ENCODE measurements around the gene PCDHGA6. TPM values are rescaled to one million over a fixed set of nuclear protein-coding genes. Genes with fewer than 3 reads are reported as not detected.

Gene PCDHGA6
- total and polyA plus RNA-seq, 2 of the 8 experiments (the other 6 are each of a cell fraction or from before 2014, with no cell fraction given) = 1.4 to 2.0 TPM

GRCh38 chr5:141351591-141351990 lies 22.1 kb upstream of the PCDHGA6 start:
- H3K18ac ChIP-seq (ENCODE audit: extremely low read depth, low read length) = no peak overlapping the region

More at GRCh38 chr5:141351591-141351990, 22.1 kb upstream of the PCDHGA6 start:
- no peaks in the 10 kb centered on the region for H3K79me2 ChIP-seq (ENCODE audit: control insufficient read depth in 1 of 2, insufficient read depth in 2 of 2, low read length in 2 of 2)
- H2BK15ac ChIP-seq (ENCODE audit: low read length) = no peak overlapping the region
- no peaks in the 10 kb centered on the region for H4K20me1 ChIP-seq (replicated peaks in 1 of 2; ENCODE audit: control insufficient read depth in 1 of 2, insufficient read depth in 2 of 2, low read length in 2 of 2)
- H3K23ac ChIP-seq (ENCODE audit: insufficient read length) = no peak overlapping the region
- TF ChIP-seq PHF8 (conservative IDR thresholded peaks at IDR 0.05; ENCODE audit: low read depth, low read length) = no peak
- TF ChIP-seq CTBP2 (IDR thresholded peaks at IDR 0.05; ENCODE audit: borderline replicate concordance, insufficient read depth, insufficient read length, low read length) = no peak
- no peak for TF ChIP-seq JUND (IDR thresholded peaks at IDR 0.05; ENCODE audit: low read length)
- no peak for TF ChIP-seq BACH1 (IDR thresholded peaks at IDR 0.05; ENCODE audit: low read length)
- no peak for TF ChIP-seq ZNF274 (IDR thresholded peaks at IDR 0.05; ENCODE audit: borderline replicate concordance, extremely low read depth, low read length)
- no peak for TF ChIP-seq RBBP5 (IDR thresholded peaks at IDR 0.05; ENCODE audit: borderline replicate concordance, low read depth, low read length)
- TF ChIP-seq SIN3A (conservative IDR thresholded peaks at IDR 0.05 in 1 of 2, IDR thresholded peaks at IDR 0.05 in 1 of 2; ENCODE audit: low read depth in 1 of 2, low read length in 2 of 2) = no peak
- no peak for TF ChIP-seq KDM5A (IDR thresholded peaks at IDR 0.05; ENCODE audit: low read length)
- no peak for TF ChIP-seq CEBPB (IDR thresholded peaks at IDR 0.05; ENCODE audit: low read depth, low read length)
- no peak for TF ChIP-seq JUN (IDR thresholded peaks at IDR 0.05; ENCODE audit: low read depth, low read length)
- no peak for TF ChIP-seq NRF1 (IDR thresholded peaks at IDR 0.05; ENCODE audit: low read depth, low read length)
- no peak for TF ChIP-seq POLR2AphosphoS5 (IDR thresholded peaks at IDR 0.05; ENCODE audit: low read depth, low read length)
- TF ChIP-seq SIRT6 (IDR thresholded peaks at IDR 0.05; ENCODE audit: low read length) = no peak
- no peak for FAIRE-seq
- H3K9me3 ChIP-seq (ENCODE audit: insufficient read depth in 2 of 2, low read depth in 1 of 2, low read length in 1 of 2) = peaks cover 33 to 34% of the 10 kb centered on the region in 2 experiments
- POLR2A ChIA-PET (ENCODE audit: partially characterized antibody) = interaction anchor here (2.1 kb wide), 1 partner anchor 23 kb away, joined by 6 read pairs; no protein-coding TSS in a partner anchor
- H3K27me3 ChIP-seq (replicated peaks in 1 of 4; ENCODE audit: control insufficient read depth in 3 of 4, extremely low read depth in 1 of 4, insufficient read depth in 3 of 4, low read length in 3 of 4) = no peaks in the 10 kb centered on the region
- no peaks in the 10 kb centered on the region for H3K79me1 ChIP-seq (ENCODE audit: low read depth, low read length)
- peaks cover 0 to 13% (median 3%) of the 10 kb centered on the region in 4 experiments; a peak in 4 of 8 replicates for H3K36me3 ChIP-seq (ENCODE audit: control insufficient read depth in 2 of 4, insufficient read depth in 4 of 4, low read length in 3 of 4)
- H3K14ac ChIP-seq (ENCODE audit: insufficient read length) = no peak overlapping the region
- DNase-seq (ENCODE audit: low read depth in 1 of 2, low spot score in 2 of 2) = no peak
- H2AFZ ChIP-seq (ENCODE audit: low read length) = no peak overlapping the region
- H3K4ac ChIP-seq (replicated peaks; ENCODE audit: insufficient read length, low read depth, low read length) = no peak overlapping the region
- H4K5ac ChIP-seq (ENCODE audit: insufficient read length, low read depth, low read length) = no peak overlapping the region
- CTCF ChIA-PET (ENCODE audit: partially characterized antibody) = interaction anchor here (0.9 to 5.5 kb wide), 15 partner anchors 8 to 476 kb away, joined by 3 to 29 read pairs (median 7); partner anchors contain the start of genes PCDHA12, PCDHB14, PCDHB15 and PCDHGA2
- no peak overlapping the region for H2BK20ac ChIP-seq (ENCODE audit: low read length)
- peaks cover 0 to 5% (median under 1%) of the 10 kb centered on the region in 4 experiments; a peak in 1 of 7 replicates for H3K4me1 ChIP-seq (replicated peaks in 1 of 4; ENCODE audit: control insufficient read depth in 3 of 4, insufficient read depth in 4 of 4, low read length in 3 of 4)
- no peak overlapping the region for H4K8ac ChIP-seq (ENCODE audit: extremely low read depth, insufficient read depth, low read length)
- no peak overlapping the region for H2AK5ac ChIP-seq (ENCODE audit: low read depth, low read length)
- no peak overlapping the region for H3K56ac ChIP-seq (replicated peaks; ENCODE audit: insufficient read length, low read depth, low read length)
- H3K23me2 ChIP-seq (ENCODE audit: low read depth, low read length) = no peaks in the 10 kb centered on the region
- no peak overlapping the region for H3K4me2 ChIP-seq (ENCODE audit: insufficient read depth in 1 of 2, low read depth in 2 of 2, low read length in 2 of 2)
- H3K4me3 ChIP-seq (ENCODE audit: extremely low read depth in 1 of 4, insufficient read depth in 2 of 4, low read depth in 3 of 4, low read length in 4 of 4) = no peak overlapping the region
- no peak overlapping the region for H2BK5ac ChIP-seq (ENCODE audit: low read depth, low read length)
- H3K27ac ChIP-seq (ENCODE audit: low read depth, low read length) = no peak overlapping the region
- no peak overlapping the region for H4K91ac ChIP-seq (replicated peaks; ENCODE audit: insufficient read length, low read length)
- 98% methylated on average over 30 of the region's 36 CpGs; no CpG with 5 or more reads in 1 of the 2 experiments for WGBS, 2 experiments (ENCODE audit: extremely low coverage in 1 of 2, insufficient coverage in 1 of 2, insufficient read length in 1 of 2, insufficient replicate concordance in 2 of 2, low coverage in 1 of 2, low lambda C conversion rate in 2 of 2, missing lambda C conversion rate in 1 of 2)
- no peak overlapping the region for H2BK120ac ChIP-seq (replicated peaks; ENCODE audit: low read depth, low read length)
- no peak overlapping the region for H3K9ac ChIP-seq (replicated peaks in 1 of 4; ENCODE audit: extremely low read depth in 1 of 4, low read depth in 3 of 4, low read length in 3 of 4)
- no peak overlapping the region for H2BK12ac ChIP-seq (ENCODE audit: low read depth, low read length)

Data from H1 (cell line).